Measurements from ENCODE around the gene GJB3.

- no peak for TF ChIP-seq POLR2A (IDR thresholded peaks at IDR 0.05; ENCODE audit: low read depth, low read length)
- no peak for TF ChIP-seq POLR2AphosphoS5 (IDR thresholded peaks at IDR 0.05; ENCODE audit: low read depth, low read length)
- TF ChIP-seq TAF1 (IDR thresholded peaks at IDR 0.05; ENCODE audit: low read depth, low read length) = no peak
Measured at GRCh38 chr1:34795916-34796315, 14.9 kb downstream of the GJB3 start.
